K562 (cell line): ENCODE data around the gene TENM4.

Experiments
- EGR1 ChIP-seq: fragments of 450-650 bp; conservative IDR thresholded peaks from 2 replicates; pipeline ENCODE4 v1.6.1; 2017; ENCODE audit warnings: mild to moderate bottlenecking
- FIP1L1 ChIP-seq: fragments of 200-400 bp; formaldehyde crosslinking; IDR thresholded peaks from 2 replicates; pipeline ENCODE4 v1.6.1; 2018; ENCODE audit warnings: mild to moderate bottlenecking, low read depth, low read length; ENCODE audit not compliant: poor library complexity, severe bottlenecking
- MEF2A ChIP-seq: IDR thresholded peaks from 2 replicates; pipeline ENCODE4 v1.6.1; 2011; ENCODE audit warnings: low read depth, mild to moderate bottlenecking, low read length, moderate library complexity; ENCODE audit not compliant: control insufficient read depth
- ZNF121 ChIP-seq: sonication (generic); formaldehyde crosslinking; conservative IDR thresholded peaks from 2 replicates; pipeline ENCODE4 v1.8.0; 2022; ENCODE audit warnings: missing genetic modification reagents
- ZNF778 ChIP-seq: fragments of 450-650 bp; formaldehyde crosslinking; IDR thresholded peaks from 2 replicates; pipeline ENCODE4 v1.4.0; 2020; ENCODE audit warnings: mild to moderate bottlenecking, moderate library complexity
- ZNF830 ChIP-seq: fragments of 250-450 bp; sonication (Bioruptor Pico); IDR thresholded peaks from 2 replicates; pipeline ENCODE4 v1.5.0; 2021; ENCODE audit warnings: mild to moderate bottlenecking
- TF ChIP-seq, protein P1 (sequence below), 2 experiments: IDR thresholded peaks; 2 replicates each; pipeline ENCODE4 v1.6.1; 2012; ENCODE audit warnings: improper control_type of control experiment in 2 of 2, low read depth in 2 of 2, low read length in 2 of 2, borderline replicate concordance in 1 of 2
- TF ChIP-seq, protein P2 (sequence below): fragments of 250-450 bp; sonication (Bioruptor Pico); IDR thresholded peaks from 2 replicates; pipeline ENCODE4 v1.8.0; 2021; ENCODE audit warnings: borderline replicate concordance, mild to moderate bottlenecking, moderate library complexity; ENCODE audit not compliant: poor library complexity, severe bottlenecking
- TF ChIP-seq, protein P3 (sequence below), 2 experiments: fragments of 450-650 bp in 1 of 2; sonication (generic) in 1 of 2; formaldehyde crosslinking; conservative IDR thresholded peaks; 2 replicates each; pipeline versions ENCODE4 v1.4.0 to v1.8.1; 2020 to 2022; ENCODE audit warnings: mild to moderate bottlenecking in 1 of 2, missing genetic modification reagents in 1 of 2
- TF ChIP-seq, protein P4 (sequence below), 3 experiments: IDR thresholded peaks in 2 of 3; conservative IDR thresholded peaks in 1 of 3; 2 replicates each; pipeline ENCODE4 v1.5.1; 2011 to 2012; ENCODE audit warnings: low read length in 3 of 3, mild to moderate bottlenecking in 3 of 3, control low read depth in 2 of 3, improper control_type of control experiment in 1 of 3, inconsistent platforms in 1 of 3, low read depth in 1 of 3, mixed read lengths in 1 of 3, moderate library complexity in 1 of 3; ENCODE audit not compliant: insufficient read depth in 2 of 3

DNA sequence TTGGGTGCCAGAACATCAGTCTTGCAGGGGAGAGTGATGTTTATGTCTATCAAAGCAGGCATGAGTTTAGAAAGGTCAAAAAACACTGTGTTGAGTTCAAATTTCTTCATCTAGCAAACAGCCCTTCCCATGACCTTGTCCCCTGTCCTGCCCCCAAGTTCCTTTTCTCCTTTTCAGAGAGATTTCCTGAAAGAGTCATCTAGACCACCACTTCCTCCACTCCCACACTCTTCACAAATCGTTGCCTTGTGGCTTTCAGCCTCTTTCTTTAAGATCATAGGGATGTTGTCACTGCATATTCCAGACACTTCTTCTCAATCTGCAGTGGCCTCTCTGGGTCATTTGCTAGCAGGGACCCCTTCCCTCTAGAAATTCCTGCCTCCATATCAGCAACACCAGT, 290.5 kb downstream of the TENM4 start:
- TF ChIP-seq EGR1 (no peak), MEF2A (no peak), FIP1L1 (no peak), ZNF121 (no peak), ZNF778 (CRISPR knock-in tag) (no peak), ZNF830 (CRISPR knock-in tag) (no peak)
- TF ChIP-seq, protein P1, sequence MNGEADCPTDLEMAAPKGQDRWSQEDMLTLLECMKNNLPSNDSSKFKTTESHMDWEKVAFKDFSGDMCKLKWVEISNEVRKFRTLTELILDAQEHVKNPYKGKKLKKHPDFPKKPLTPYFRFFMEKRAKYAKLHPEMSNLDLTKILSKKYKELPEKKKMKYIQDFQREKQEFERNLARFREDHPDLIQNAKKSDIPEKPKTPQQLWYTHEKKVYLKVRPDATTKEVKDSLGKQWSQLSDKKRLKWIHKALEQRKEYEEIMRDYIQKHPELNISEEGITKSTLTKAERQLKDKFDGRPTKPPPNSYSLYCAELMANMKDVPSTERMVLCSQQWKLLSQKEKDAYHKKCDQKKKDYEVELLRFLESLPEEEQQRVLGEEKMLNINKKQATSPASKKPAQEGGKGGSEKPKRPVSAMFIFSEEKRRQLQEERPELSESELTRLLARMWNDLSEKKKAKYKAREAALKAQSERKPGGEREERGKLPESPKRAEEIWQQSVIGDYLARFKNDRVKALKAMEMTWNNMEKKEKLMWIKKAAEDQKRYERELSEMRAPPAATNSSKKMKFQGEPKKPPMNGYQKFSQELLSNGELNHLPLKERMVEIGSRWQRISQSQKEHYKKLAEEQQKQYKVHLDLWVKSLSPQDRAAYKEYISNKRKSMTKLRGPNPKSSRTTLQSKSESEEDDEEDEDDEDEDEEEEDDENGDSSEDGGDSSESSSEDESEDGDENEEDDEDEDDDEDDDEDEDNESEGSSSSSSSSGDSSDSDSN (IDR thresholded peaks at IDR 0.05; ENCODE audit: borderline replicate concordance in 1 of 2, low read depth in 2 of 2, low read length in 2 of 2): no peak
- TF ChIP-seq, protein P2, sequence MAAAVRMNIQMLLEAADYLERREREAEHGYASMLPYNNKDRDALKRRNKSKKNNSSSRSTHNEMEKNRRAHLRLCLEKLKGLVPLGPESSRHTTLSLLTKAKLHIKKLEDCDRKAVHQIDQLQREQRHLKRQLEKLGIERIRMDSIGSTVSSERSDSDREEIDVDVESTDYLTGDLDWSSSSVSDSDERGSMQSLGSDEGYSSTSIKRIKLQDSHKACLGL (CRISPR knock-in tag): no peak
- TF ChIP-seq, protein P3, sequence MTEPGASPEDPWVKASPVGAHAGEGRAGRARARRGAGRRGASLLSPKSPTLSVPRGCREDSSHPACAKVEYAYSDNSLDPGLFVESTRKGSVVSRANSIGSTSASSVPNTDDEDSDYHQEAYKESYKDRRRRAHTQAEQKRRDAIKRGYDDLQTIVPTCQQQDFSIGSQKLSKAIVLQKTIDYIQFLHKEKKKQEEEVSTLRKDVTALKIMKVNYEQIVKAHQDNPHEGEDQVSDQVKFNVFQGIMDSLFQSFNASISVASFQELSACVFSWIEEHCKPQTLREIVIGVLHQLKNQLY (CRISPR knock-in tag; conservative IDR thresholded peaks at IDR 0.05): no peak
- TF ChIP-seq, protein P4, sequence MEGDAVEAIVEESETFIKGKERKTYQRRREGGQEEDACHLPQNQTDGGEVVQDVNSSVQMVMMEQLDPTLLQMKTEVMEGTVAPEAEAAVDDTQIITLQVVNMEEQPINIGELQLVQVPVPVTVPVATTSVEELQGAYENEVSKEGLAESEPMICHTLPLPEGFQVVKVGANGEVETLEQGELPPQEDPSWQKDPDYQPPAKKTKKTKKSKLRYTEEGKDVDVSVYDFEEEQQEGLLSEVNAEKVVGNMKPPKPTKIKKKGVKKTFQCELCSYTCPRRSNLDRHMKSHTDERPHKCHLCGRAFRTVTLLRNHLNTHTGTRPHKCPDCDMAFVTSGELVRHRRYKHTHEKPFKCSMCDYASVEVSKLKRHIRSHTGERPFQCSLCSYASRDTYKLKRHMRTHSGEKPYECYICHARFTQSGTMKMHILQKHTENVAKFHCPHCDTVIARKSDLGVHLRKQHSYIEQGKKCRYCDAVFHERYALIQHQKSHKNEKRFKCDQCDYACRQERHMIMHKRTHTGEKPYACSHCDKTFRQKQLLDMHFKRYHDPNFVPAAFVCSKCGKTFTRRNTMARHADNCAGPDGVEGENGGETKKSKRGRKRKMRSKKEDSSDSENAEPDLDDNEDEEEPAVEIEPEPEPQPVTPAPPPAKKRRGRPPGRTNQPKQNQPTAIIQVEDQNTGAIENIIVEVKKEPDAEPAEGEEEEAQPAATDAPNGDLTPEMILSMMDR (IDR thresholded peaks at IDR 0.05 in 2 of 3, conservative IDR thresholded peaks at IDR 0.05 in 1 of 3; ENCODE audit: insufficient read depth in 2 of 3, low read depth in 1 of 3, low read length in 3 of 3): no peak
